ENCODE measurements around the gene CNGB1.
"Not testable (repeated sequence)": the region's sequence is repeated elsewhere in the genome, so short reads cannot be mapped to it uniquely, and the experiment has no call there.

- not testable (repeated sequence) for TF ChIP-seq MAX (IDR thresholded peaks at IDR 0.05); SIN3A (IDR thresholded peaks at IDR 0.05; ENCODE audit: low read depth); REST (IDR thresholded peaks at IDR 0.05; ENCODE audit: low read depth); CTCF (IDR thresholded peaks at IDR 0.05 in 2 of 3, conservative IDR thresholded peaks at IDR 0.05 in 1 of 3; ENCODE audit: borderline replicate concordance in 1 of 3, insufficient read depth in 1 of 3, low read depth in 2 of 3, low read length in 2 of 3); EZH2 (IDR thresholded peaks at IDR 0.05); YY1 (IDR thresholded peaks at IDR 0.05; ENCODE audit: extremely low read depth, insufficient replicate concordance, low read depth, low read length); POLR2A (IDR thresholded peaks at IDR 0.05; ENCODE audit: borderline replicate concordance, extremely low read depth, insufficient read depth, insufficient read length); SRF (IDR thresholded peaks at IDR 0.05; ENCODE audit: low read depth); EGR1 (IDR thresholded peaks at IDR 0.05; ENCODE audit: low read depth); ZFX (IDR thresholded peaks at IDR 0.05); CBX3 (IDR thresholded peaks at IDR 0.05; ENCODE audit: low read depth); POLR2AphosphoS5 (IDR thresholded peaks at IDR 0.05; ENCODE audit: low read depth, low read length); EZH2phosphoT487 (IDR thresholded peaks at IDR 0.05; ENCODE audit: borderline replicate concordance); FOSL1 (IDR thresholded peaks at IDR 0.05; ENCODE audit: low read depth)
These were observed 112.9 kb downstream of the CNGB1 start for GRCh38 chr16:57857991-57858390.

All from HCT116 (cell line).